SU-DHL-6 (cell line): ENCODE measurements around the gene THSD8.

Experiments used
- H2AFZ ChIP-seq: fragments of 200-600 bp; sonication (generic); 2 replicates; pipeline ENCODE4 v1.6.1; 2014; ENCODE audit warnings: low read depth, mild to moderate bottlenecking, moderate library complexity, mixed read lengths, antibody characterized with exemption, low read length; ENCODE audit not compliant: severe bottlenecking
- H3F3A ChIP-seq: fragments of 200-600 bp; shearing (Covaris generic); 2 replicates; pipeline ENCODE4 v1.6.0; 2016; ENCODE audit warnings: antibody characterized with exemption, mild to moderate bottlenecking; ENCODE audit not compliant: insufficient read depth
- H3K27ac ChIP-seq: fragments of 200-600 bp; sonication (generic); 2 replicates; pipeline ENCODE4 v1.5.1; 2016; ENCODE audit warnings: low read depth, mild to moderate bottlenecking, low read length, moderate library complexity, mixed read lengths
- H3K27me3 ChIP-seq: fragments of 200-600 bp; sonication (generic), shearing (Covaris generic); 2 replicates; pipeline ENCODE4 v1.6.0; 2014; ENCODE audit warnings: mild to moderate bottlenecking, low read length
- H3K36me3 ChIP-seq: fragments of 200-600 bp; sonication (generic); 2 replicates; pipeline ENCODE4 v1.6.1; 2014; ENCODE audit warnings: mild to moderate bottlenecking, low read length, mixed read lengths
- H3K4me2 ChIP-seq: fragments of 300-600, 200-600 bp; shearing (Covaris generic), sonication (generic); 2 replicates; pipeline ENCODE4 v1.6.0; 2014; ENCODE audit warnings: low read length, low read depth, mild to moderate bottlenecking; ENCODE audit not compliant: poor library complexity, severe bottlenecking
- H3K4me3 ChIP-seq: fragments of 200-600 bp; sonication (generic); 2 replicates; pipeline ENCODE4 v1.5.1; 2014; ENCODE audit warnings: antibody characterized with exemption, low read length, mild to moderate bottlenecking, mixed read lengths; ENCODE audit not compliant: insufficient read depth, poor library complexity, severe bottlenecking
- H3K79me2 ChIP-seq: fragments of 200-600 bp; sonication (generic); 2 replicates; pipeline ENCODE4 v1.6.1; 2014; ENCODE audit warnings: mild to moderate bottlenecking, low read length, moderate library complexity; ENCODE audit not compliant: insufficient read depth
- H3K9ac ChIP-seq: fragments of 200-600 bp; sonication (generic); 2 replicates; pipeline ENCODE4 v1.7.0; 2014; ENCODE audit warnings: mild to moderate bottlenecking, low read length
- H3K9me2 ChIP-seq: fragments of 200-600 bp; sonication (generic); replicated peaks from 2 replicates; pipeline ENCODE4 v1.6.1; 2014; ENCODE audit warnings: low read length; ENCODE audit not compliant: insufficient read depth
- H3K9me3 ChIP-seq: fragments of 200-600 bp; sonication (generic); 2 replicates; pipeline ENCODE4 v1.6.1; 2014; ENCODE audit warnings: low read length, mixed read lengths; ENCODE audit not compliant: insufficient read depth
- H4K20me1 ChIP-seq: fragments of 200-600 bp; sonication (generic); 2 replicates; pipeline ENCODE4 v1.6.1; 2014; ENCODE audit warnings: low read depth, mild to moderate bottlenecking, antibody characterized with exemption, low read length, moderate library complexity, mixed read lengths
- CTCF ChIP-seq: fragments of 200-600 bp; sonication (generic); IDR thresholded peaks from one replicate; pipeline ENCODE4 v1.5.1; 2017; ENCODE audit warnings: antibody characterized with exemption, mild to moderate bottlenecking, low read length, moderate library complexity; ENCODE audit not compliant: insufficient read depth, poor library complexity, severe bottlenecking
- EZH2phosphoT487 ChIP-seq: fragments of 200-600 bp; sonication (generic), shearing (Covaris generic); conservative IDR thresholded peaks from 2 replicates; pipeline ENCODE4 v1.6.1; 2018; ENCODE audit warnings: mild to moderate bottlenecking, antibody characterized with exemption, low read length, moderate library complexity, mixed read lengths

The THSD8 gene

GRCh38 chr19:12791345-12792050 lies 10.4 kb upstream of the THSD8 start, which contains the start of gene JUNB:
Gene JUNB, plus strand, starts transcription at chr19:12791486. Its CDS starts 286 bp downstream, at chr19:12791772.
- no peaks in the 10 kb centered on the region for H4K20me1 ChIP-seq
- H3K4me2 ChIP-seq = peak within 1 kb of the TSS; percentile 94
- peak within 1 kb of the TSS; percentile 52 for H2AFZ ChIP-seq
- peak within 1 kb of the TSS; percentile 77 for H3K9ac ChIP-seq
- no peaks in the 10 kb centered on the region for H3K27me3 ChIP-seq
- no peaks in the 10 kb centered on the region for H3K79me2 ChIP-seq
- no peaks in the 10 kb centered on the region for H3K36me3 ChIP-seq
- peak within 1 kb of the TSS; percentile 60 for H3K4me3 ChIP-seq
- H3K9me3 ChIP-seq = no peaks in the 10 kb centered on the region
- peaks cover 36% of the 10 kb centered on the region for H3F3A ChIP-seq
- H3K9me2 ChIP-seq = no peaks in the 10 kb centered on the region
- H3K27ac ChIP-seq = peak within 1 kb of the TSS; percentile 70
- TF ChIP-seq CTCF = no peak
- TF ChIP-seq EZH2phosphoT487 = no peak

DNA sequence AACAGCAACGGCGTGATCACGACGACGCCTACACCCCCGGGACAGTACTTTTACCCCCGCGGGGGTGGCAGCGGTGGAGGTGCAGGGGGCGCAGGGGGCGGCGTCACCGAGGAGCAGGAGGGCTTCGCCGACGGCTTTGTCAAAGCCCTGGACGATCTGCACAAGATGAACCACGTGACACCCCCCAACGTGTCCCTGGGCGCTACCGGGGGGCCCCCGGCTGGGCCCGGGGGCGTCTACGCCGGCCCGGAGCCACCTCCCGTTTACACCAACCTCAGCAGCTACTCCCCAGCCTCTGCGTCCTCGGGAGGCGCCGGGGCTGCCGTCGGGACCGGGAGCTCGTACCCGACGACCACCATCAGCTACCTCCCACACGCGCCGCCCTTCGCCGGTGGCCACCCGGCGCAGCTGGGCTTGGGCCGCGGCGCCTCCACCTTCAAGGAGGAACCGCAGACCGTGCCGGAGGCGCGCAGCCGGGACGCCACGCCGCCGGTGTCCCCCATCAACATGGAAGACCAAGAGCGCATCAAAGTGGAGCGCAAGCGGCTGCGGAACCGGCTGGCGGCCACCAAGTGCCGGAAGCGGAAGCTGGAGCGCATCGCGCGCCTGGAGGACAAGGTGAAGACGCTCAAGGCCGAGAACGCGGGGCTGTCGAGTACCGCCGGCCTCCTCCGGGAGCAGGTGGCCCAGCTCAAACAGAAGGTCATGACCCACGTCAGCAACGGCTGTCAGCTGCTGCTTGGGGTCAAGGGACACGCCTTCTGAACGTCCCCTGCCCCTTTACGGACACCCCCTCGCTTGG lies 9.6 kb upstream of the THSD8 start:
- no peaks in the 10 kb centered on the region for H4K20me1 ChIP-seq
- no peaks in the 10 kb centered on the region for H3K79me2 ChIP-seq
- no peaks in the 10 kb centered on the region for H3K27me3 ChIP-seq
- no peak for TF ChIP-seq EZH2phosphoT487
- TF ChIP-seq CTCF = no peak
- peak overlapping the region; percentile 70 for H3K27ac ChIP-seq
- no peaks in the 10 kb centered on the region for H3K9me2 ChIP-seq
- peak overlapping the region; percentile 94 for H3K4me2 ChIP-seq
- H3F3A ChIP-seq = peaks cover 36% of the 10 kb centered on the region
- peak overlapping the region; percentile 77 for H3K9ac ChIP-seq
- H3K4me3 ChIP-seq = peak overlapping the region; percentile 60
- no peaks in the 10 kb centered on the region for H3K9me3 ChIP-seq
- no peaks in the 10 kb centered on the region for H3K36me3 ChIP-seq
- H2AFZ ChIP-seq = peak overlapping the region; percentile 65

DNA sequence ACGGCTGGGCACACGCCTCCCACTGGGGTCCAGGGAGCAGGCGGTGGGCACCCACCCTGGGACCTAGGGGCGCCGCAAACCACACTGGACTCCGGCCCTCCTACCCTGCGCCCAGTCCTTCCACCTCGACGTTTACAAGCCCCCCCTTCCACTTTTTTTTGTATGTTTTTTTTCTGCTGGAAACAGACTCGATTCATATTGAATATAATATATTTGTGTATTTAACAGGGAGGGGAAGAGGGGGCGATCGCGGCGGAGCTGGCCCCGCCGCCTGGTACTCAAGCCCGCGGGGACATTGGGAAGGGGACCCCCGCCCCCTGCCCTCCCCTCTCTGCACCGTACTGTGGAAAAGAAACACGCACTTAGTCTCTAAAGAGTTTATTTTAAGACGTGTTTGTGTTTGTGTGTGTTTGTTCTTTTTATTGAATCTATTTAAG lies 9.0 kb upstream of the THSD8 start:
- no peaks in the 10 kb centered on the region for H4K20me1 ChIP-seq
- no peaks in the 10 kb centered on the region for H3K9me3 ChIP-seq
- H3K36me3 ChIP-seq = no peaks in the 10 kb centered on the region
- H3K79me2 ChIP-seq = no peaks in the 10 kb centered on the region
- H3K9me2 ChIP-seq = no peaks in the 10 kb centered on the region
- peaks cover 36% of the 10 kb centered on the region for H3F3A ChIP-seq
- H3K4me3 ChIP-seq = peak overlapping the region; percentile 60
- H3K27ac ChIP-seq = peak overlapping the region; percentile 70
- no peak for TF ChIP-seq CTCF
- no peak for TF ChIP-seq EZH2phosphoT487
- H2AFZ ChIP-seq = peak overlapping the region; percentile 65
- no peaks in the 10 kb centered on the region for H3K27me3 ChIP-seq
- peak overlapping the region; percentile 94 for H3K4me2 ChIP-seq
- H3K9ac ChIP-seq = peak overlapping the region; percentile 77
